Measurements from ENCODE around the gene USP25.

USP25 gene

GRCh38 chr21:15860541-15860940, 130.8 kb downstream of the USP25 start:
- DNase-seq (ENCODE audit: low read depth): no peak

- no peak for DNase-seq (ENCODE audit: low read depth)
Observed at GRCh38 chr21:15868940-15869339, 139.2 kb downstream of the USP25 start.

GRCh38 chr21:15870819-15871218, 141.0 kb downstream of the USP25 start:
- no peak for DNase-seq (ENCODE audit: low read depth)

- no peak for DNase-seq (ENCODE audit: low read depth)
Observed at GRCh38 chr21:15872236-15872635, 142.5 kb downstream of the USP25 start.

GRCh38 chr21:15874615-15875014, 144.8 kb downstream of the USP25 start:
- DNase-seq (ENCODE audit: low read depth): no peak

GRCh38 chr21:15875286-15875685, 145.5 kb downstream of the USP25 start:
- no peak for DNase-seq (ENCODE audit: low read depth)

GRCh38 chr21:15893902-15894301, 164.1 kb downstream of the USP25 start:
- DNase-seq (ENCODE audit: low read depth): no peak

GRCh38 chr21:15894596-15894995, 164.8 kb downstream of the USP25 start:
- DNase-seq (ENCODE audit: low read depth): peak; percentile 43

- DNase-seq (ENCODE audit: low read depth): no peak
Observed at GRCh38 chr21:15895142-15896106, 165.6 kb downstream of the USP25 start.

- no peak for DNase-seq (ENCODE audit: low read depth)
Observed at GRCh38 chr21:15896501-15896900, 166.7 kb downstream of the USP25 start.

- no peak for DNase-seq (ENCODE audit: low read depth)
Observed at GRCh38 chr21:15904389-15904788, 174.6 kb downstream of the USP25 start.

GRCh38 chr21:15908187-15908586, 178.4 kb downstream of the USP25 start:
- DNase-seq (ENCODE audit: low read depth): peak; percentile 49

GRCh38 chr21:15928196-15928595, 198.4 kb downstream of the USP25 start:
- DNase-seq (ENCODE audit: low read depth): no peak

GRCh38 chr21:15928686-15929425, 199.1 kb downstream of the USP25 start:
- no peak for DNase-seq (ENCODE audit: low read depth)

- no peak for DNase-seq (ENCODE audit: low read depth)
Observed at GRCh38 chr21:15929536-15929935, 199.8 kb downstream of the USP25 start.

Data from ELR (cell line).